Stimulated activated CD8-positive, alpha-beta memory T cell treated with anti-CD3 and anti-CD28 coated beads, Interleukin-2, amount 100 ng/mL, for 1 hour (primary cell): ENCODE results near the gene CENPN.

Experiments used
- DNase-seq, 2 donors: peaks; one replicate each; pipeline ENCODE4 v3.0.0-alpha.2; 2020; ENCODE audit warnings: low read depth in 2 of 2

Gene CENPN

DNA sequence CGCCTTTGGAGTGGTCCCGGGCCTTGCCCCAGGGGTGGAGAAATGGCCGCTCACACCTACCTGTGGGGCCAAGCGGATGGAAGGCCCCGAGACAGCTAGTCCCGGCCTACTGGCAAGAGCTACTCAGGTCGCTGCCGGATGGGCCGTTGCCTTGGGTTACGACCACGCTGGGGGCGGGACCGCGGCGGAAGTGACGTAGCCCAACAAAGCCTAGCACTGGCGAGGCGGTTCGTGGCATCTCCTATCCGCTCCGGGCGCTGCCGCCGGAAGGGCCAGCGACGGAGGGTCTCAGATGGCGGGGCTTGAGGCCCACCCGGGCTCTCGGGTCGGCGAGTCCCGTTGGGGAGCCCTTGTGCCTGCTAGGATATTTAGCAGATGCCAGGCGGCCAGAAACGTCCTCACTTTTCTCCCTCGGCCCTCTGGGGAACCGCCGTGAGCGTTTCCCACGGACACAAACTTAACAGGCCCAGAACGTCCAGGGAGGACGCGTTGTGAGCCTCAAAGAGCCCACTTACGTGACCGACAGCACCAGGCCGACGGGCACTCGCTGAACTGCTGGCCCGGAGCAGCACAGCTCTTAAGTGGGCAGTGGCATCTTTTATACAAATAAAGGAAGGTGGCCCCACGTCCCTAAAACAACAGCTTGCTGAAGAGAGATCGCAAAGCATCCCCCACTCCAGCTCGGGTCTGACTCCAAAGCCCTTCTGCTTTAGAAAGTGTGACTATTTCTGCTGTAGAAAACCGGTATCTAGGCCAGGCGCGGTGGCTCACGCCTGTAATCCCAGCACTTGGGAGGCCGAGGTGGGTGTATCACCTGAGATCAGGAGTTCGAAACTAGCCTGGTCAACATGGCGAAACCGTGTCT is 70.3 kb downstream of the CENPN start, which contains the start of gene C16orf46:
Gene C16orf46, minus strand, starts transcription at position 163 of the 865 bp plus-strand sequence. CDS start 13,283 bp downstream, outside the sequence.
- peak; percentile 92 to 95 for DNase-seq

DNA sequence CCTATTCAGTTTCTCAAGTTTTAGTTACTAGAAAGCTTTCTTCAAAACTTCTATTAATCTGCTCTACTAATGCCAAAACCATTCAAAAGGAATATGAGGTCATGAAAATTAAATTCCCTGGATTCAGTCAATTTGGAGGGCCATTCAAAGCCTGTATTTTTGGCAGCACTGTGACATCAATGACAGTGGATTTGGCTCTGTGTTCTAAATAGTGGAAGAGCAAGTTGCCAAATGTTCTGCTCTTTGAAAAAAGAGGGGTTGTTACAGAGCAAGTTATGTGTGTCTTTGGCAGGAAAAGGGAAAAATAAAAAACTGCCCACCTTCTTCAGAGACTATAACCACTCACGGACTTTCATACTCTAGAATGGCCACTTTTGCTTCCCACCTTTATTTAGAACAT is 73.2 kb downstream of the CENPN start:
- DNase-seq = no peak

- no peak for DNase-seq
Observed at GRCh38 chr16:81081014-81081413, 74.0 kb downstream of the CENPN start.
